AG04450 (cell line): ENCODE measurements around the gene HINT1. TPM values are rescaled to one million over a fixed set of nuclear protein-coding genes. Genes with fewer than 3 reads are reported as not detected.

Experiments
- CTCF ChIA-PET: fragments of 300-600, 350-600 bp; formaldehyde crosslinking; extraction: SDS; loops from one replicate; lab custom pipeline; 2022; ENCODE audit warnings: antibody characterized with exemption, inconsistent platforms; lab: Charles Lee
- POLR2A ChIA-PET: fragments of 350-600 bp; formaldehyde crosslinking; extraction: SDS; loops from one replicate; lab custom pipeline; 2021; ENCODE audit warnings: antibody characterized with exemption, inconsistent platforms; lab: Yijun Ruan, JAX
- DNase-seq: peaks from one replicate; pipeline ENCODE4 v3.0.0-alpha.2; 2011; ENCODE audit warnings: low read depth, low spot score
- H3K27ac ChIP-seq: one replicate; pipeline ENCODE4 v1.5.1; 2012; ENCODE audit warnings: low read depth, low read length, control low read depth
- H3K27me3 ChIP-seq: one replicate; pipeline ENCODE4 v1.6.0; 2012; ENCODE audit warnings: low read length; ENCODE audit not compliant: control insufficient read depth, insufficient read depth
- H3K4me3 ChIP-seq: 2 replicates; pipeline ENCODE4 v1.5.1; 2011; ENCODE audit warnings: mild to moderate bottlenecking, low read depth, low read length, control low read depth
- H3K9me3 ChIP-seq: 2 replicates; pipeline ENCODE4 v1.5.1; 2012; ENCODE audit warnings: low read length; ENCODE audit not compliant: control insufficient read depth, insufficient read depth
- CTCF ChIP-seq: IDR thresholded peaks from 2 replicates; pipeline ENCODE4 v1.5.1; 2011; ENCODE audit warnings: low read depth, low read length, control low read depth, inconsistent platforms
- polyA plus RNA-seq: library from polyadenylated mRNA; depleted of rRNA; stranded (reverse); fragments of >200 nt; gene quantifications from 2 replicates; pipeline ENCODE4 v1.2.3, GENCODE V29; 2011

Gene HINT1
- polyA plus RNA-seq, 1 experiment, result 624 TPM

GRCh38 chr5:131209506-131210150, 44.6 kb upstream of the HINT1 start:
- H3K27ac ChIP-seq, result no peak overlapping the region
- no peaks in the 10 kb centered on the region for H3K9me3 ChIP-seq
- no peak for DNase-seq
- ChIA-PET POLR2A (no interaction called here), CTCF (no interaction called here)
- H3K4me3 ChIP-seq, result no peak overlapping the region
- no peak for TF ChIP-seq CTCF
- no peaks in the 10 kb centered on the region for H3K27me3 ChIP-seq

DNA sequence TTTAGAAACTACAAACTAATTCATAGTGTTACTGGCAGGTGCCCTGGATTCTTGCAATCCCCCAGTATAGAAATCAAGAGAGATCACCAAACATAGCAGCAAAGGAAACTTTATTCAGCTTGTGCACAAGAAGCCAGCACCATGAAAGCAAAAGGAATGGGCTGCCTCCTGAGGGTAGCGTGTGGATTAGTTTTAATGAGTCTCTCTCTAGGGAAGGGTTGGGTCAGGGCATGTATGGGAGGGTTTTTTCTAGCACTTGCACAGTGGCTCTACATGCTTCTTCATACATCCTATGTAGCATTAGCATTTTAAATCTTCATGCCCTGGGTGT, 44.1 kb upstream of the HINT1 start:
- H3K27ac ChIP-seq, result no peak overlapping the region
- ChIA-PET POLR2A (no interaction called here), CTCF (interaction anchor here (0.6 kb wide), 1 partner anchor 55 kb away, joined by 3 read pairs; no protein-coding TSS in a partner anchor)
- TF ChIP-seq CTCF, result no peak
- DNase-seq, result no peak
- no peaks in the 10 kb centered on the region for H3K9me3 ChIP-seq
- no peaks in the 10 kb centered on the region for H3K27me3 ChIP-seq
- H3K4me3 ChIP-seq, result no peak overlapping the region

DNA sequence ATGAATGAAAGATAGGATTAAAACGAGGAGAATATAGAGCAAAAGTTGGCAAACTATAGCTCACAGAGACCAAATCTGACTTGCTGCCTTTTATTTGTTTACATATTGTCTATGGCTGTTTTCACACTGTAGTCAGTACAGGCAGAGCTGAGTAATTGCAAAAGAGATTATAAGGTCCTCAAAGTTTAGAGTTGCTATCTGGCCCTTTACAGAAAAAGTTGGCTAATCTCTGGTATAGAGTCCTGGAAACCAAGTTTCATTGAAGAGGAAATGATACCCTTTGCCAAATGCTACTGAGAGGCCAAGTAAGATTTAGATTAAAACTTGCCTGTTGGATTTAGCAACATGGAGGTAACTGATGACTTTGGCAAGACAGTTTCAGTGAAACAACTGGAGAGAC, 41.7 kb upstream of the HINT1 start:
- ChIA-PET CTCF (no interaction called here), POLR2A (no interaction called here)
- H3K27ac ChIP-seq, result no peak overlapping the region
- TF ChIP-seq CTCF, result no peak
- no peaks in the 10 kb centered on the region for H3K9me3 ChIP-seq
- DNase-seq, result no peak
- H3K4me3 ChIP-seq, result no peak overlapping the region
- no peaks in the 10 kb centered on the region for H3K27me3 ChIP-seq

- ChIA-PET POLR2A (no interaction called here), CTCF (no interaction called here)
- H3K4me3 ChIP-seq, result no peak overlapping the region
- no peaks in the 10 kb centered on the region for H3K9me3 ChIP-seq
- H3K27ac ChIP-seq, result no peak overlapping the region
- no peaks in the 10 kb centered on the region for H3K27me3 ChIP-seq
- DNase-seq, result no peak
- TF ChIP-seq CTCF, result no peak
Measured at GRCh38 chr5:131206061-131206460, 41.0 kb upstream of the HINT1 start.

GRCh38 chr5:131204964-131205363, 39.9 kb upstream of the HINT1 start:
- no peak overlapping the region for H3K27ac ChIP-seq
- ChIA-PET CTCF (no interaction called here), POLR2A (no interaction called here)
- no peak for TF ChIP-seq CTCF
- H3K9me3 ChIP-seq, result no peaks in the 10 kb centered on the region
- DNase-seq, result no peak
- no peaks in the 10 kb centered on the region for H3K27me3 ChIP-seq
- no peak overlapping the region for H3K4me3 ChIP-seq
